ENCODE measurements around the gene PPARA.

GRCh38 chr22:46290843-46291785 lies 140.8 kb downstream of the PPARA start:
- TF ChIP-seq, protein P1, sequence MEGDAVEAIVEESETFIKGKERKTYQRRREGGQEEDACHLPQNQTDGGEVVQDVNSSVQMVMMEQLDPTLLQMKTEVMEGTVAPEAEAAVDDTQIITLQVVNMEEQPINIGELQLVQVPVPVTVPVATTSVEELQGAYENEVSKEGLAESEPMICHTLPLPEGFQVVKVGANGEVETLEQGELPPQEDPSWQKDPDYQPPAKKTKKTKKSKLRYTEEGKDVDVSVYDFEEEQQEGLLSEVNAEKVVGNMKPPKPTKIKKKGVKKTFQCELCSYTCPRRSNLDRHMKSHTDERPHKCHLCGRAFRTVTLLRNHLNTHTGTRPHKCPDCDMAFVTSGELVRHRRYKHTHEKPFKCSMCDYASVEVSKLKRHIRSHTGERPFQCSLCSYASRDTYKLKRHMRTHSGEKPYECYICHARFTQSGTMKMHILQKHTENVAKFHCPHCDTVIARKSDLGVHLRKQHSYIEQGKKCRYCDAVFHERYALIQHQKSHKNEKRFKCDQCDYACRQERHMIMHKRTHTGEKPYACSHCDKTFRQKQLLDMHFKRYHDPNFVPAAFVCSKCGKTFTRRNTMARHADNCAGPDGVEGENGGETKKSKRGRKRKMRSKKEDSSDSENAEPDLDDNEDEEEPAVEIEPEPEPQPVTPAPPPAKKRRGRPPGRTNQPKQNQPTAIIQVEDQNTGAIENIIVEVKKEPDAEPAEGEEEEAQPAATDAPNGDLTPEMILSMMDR (IDR thresholded peaks at IDR 0.05): no peak
- no peak for TF ChIP-seq EZH2 (IDR thresholded peaks at IDR 0.05; ENCODE audit: borderline replicate concordance, insufficient read depth, low read depth, low read length, poor library complexity, severe bottlenecking)

Measured in B cell (primary cell).